Measurements from ENCODE around the gene ANTXR1.

- TF ChIP-seq CTCF (IDR thresholded peaks at IDR 0.05) (no peak), POLR2A (IDR thresholded peaks at IDR 0.05) (no peak)
Measured at GRCh38 chr2:69184224-69184623, 171.2 kb downstream of the ANTXR1 start.
